COLO668 (cell line): ENCODE measurements around the gene CDO1.
"Not testable (repeated sequence)": the region's sequence is repeated elsewhere in the genome, so short reads cannot be mapped to it uniquely, and the experiment has no call there.

Experiments used
- DNase-seq: peaks from one replicate; lab custom pipeline; 2025; ENCODE audit not compliant: unreplicated experiment; lab: John Stamatoyannopoulos, UW

CDO1 gene

GRCh38 chr5:115831163-115831768 is 14.8 kb upstream of the CDO1 start:
- peak; percentile 3 for DNase-seq

DNA sequence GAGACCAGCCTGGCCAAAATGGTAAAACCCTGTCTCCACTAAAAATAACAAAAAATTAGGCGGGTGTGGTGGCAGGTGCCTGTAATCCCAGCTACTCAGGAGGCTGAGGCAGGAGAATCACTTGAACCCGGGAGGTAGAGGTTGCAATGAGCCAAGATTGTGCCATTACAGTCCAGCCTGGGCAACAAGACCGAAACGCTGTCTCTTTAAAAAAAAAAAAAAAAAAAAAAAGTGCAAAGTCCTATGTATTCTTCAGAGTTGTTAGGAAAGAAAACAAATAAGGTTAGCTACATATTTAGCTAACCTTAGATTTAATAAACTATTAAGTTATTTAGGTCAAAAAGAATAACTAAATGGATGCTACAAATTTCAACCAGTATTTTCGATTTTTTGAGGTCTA is 13.5 kb upstream of the CDO1 start:
- no peak for DNase-seq

DNA sequence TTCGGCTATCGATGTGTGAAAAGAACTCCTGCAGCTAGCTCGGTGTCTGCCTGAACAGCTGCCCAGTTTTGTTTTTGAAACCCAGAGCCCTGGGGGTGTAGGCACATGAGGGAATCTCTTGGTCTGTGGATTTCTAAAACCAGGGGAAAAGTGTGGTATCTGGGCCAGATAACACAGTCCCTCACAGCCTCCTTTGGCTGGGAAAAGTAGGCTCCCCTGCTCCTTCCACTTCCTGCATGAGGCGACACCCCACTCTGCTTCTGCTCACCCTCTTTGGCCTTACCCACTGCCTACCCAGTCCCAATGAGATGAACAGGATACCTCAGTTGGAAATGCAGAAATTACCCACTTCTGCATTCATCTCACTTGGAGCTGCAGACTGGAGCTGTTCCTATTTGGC is 9.5 kb upstream of the CDO1 start:
- no peak for DNase-seq

GRCh38 chr5:115824983-115825382 is 8.5 kb upstream of the CDO1 start:
- DNase-seq = not testable (repeated sequence)

- no peak for DNase-seq
Measured at GRCh38 chr5:115820846-115821245, 4.4 kb upstream of the CDO1 start.

DNA sequence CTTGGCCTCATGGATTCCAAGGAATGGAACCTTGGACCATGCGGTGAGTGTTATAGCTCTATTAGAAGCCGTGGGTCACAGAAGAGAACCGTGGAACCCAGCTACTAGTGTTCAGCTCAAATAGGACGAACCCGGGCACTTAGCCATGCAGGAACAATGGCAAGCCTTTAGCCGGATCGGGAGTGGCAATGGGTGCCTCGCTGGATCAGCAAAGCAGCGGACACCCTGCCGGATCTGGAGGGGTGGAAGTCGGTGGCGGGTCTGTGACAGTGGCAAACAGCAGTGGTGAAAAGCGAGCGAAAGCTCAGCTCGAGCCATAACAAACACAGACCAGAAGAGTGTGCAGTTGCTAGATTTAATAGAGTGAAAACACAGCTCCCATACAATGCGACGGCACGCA is 2.4 kb upstream of the CDO1 start:
- no peak for DNase-seq

GRCh38 chr5:115817386-115817785 is 927 bp upstream of the CDO1 start:
- DNase-seq = no peak

GRCh38 chr5:115815693-115816225 is 700 bp downstream of the CDO1 start:
- no peak for DNase-seq

DNA sequence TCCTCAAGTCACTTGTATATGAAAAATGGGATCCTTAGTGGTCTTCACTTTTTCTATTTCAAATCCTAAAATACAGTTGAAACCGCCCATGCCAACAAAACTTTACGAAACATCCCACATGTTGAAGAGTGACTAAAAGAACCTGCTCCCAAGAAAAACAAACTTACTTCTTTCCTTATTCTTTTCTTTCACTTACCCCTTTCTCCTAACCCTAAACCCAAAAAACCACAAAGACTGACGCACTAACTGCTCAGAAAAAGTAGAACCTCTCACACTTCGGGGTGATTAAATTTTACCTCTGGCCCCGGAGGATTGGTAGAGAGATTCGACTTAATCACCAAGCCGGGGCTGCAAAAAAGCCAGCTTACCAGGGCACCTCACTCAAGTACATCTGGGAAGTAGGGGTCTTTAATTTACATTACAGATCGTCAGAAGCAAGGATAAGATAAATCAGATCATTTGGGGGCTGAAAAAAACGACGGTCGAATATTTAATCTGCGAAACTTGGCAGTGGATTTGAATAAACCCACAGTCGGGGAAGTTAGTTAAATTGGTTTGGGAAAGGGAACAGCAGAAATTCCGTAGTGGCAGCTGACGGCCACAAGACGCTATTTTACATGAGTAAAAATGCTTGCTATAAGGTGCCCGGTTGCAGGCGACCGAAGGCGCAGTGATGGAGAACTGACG is 1.3 kb downstream of the CDO1 start:
- no peak for DNase-seq

DNA sequence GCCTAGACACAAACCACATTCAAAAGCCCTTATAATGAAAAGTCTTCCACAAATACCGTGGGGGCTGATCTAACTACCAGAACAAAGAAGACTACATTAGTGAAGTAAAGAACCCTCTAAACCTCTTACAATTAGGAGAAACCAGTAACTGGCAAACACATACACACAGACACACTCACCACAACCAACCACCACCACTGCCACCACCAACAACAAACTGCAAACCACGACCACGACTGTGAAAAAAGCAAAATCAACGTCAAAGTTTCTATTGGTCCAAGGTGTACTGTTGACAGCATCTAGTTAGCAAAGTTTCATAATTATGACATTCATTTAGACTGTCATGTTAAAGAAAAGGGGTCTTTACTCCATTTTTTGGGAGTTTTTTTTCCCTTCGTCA is 2.7 kb downstream of the CDO1 start:
- no peak for DNase-seq

GRCh38 chr5:115812372-115812771 is 4.1 kb downstream of the CDO1 start:
- DNase-seq = no peak

- no peak for DNase-seq
Measured at GRCh38 chr5:115811406-115811805, 5.1 kb downstream of the CDO1 start.

DNA sequence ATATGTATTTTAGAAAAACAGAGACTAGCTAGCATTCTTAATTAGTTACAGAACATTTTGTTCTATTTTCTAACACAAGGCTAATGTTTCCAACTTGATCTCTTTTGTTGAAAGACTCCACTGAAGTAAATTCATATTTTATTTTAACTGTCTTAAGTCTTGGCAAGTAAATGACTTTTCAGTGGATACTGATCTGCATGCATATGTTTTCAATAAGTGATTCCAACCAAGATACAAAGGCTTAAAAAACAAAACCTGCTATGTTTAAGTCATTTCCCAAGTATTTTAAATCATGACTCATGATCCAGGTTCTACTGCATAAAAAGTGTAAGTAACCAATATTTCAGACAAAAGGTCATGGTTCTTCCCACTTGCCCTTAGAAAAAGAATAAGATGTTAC is 5.7 kb downstream of the CDO1 start:
- no peak for DNase-seq

DNA sequence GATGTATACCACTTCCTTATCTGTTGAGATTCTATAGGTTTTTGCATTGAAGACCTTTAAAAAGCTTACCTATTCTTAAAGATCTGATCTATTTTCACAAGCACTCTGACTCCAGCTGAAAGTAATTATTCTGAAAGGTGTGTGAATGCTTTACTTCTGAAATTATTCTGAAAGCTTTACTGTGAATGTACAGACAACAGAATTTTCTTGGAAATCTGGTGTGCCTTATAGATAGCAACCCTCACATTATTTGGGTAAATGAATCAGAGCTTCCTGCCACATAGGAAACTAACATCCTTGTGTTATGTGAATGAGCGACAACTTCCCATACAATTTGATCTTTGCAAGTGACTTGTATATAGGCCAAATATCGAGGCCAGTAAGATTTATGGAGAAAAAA is 6.5 kb downstream of the CDO1 start:
- DNase-seq = no peak

GRCh38 chr5:115808066-115808465 is 8.4 kb downstream of the CDO1 start:
- DNase-seq = not testable (repeated sequence)

GRCh38 chr5:115807654-115808052 is 8.8 kb downstream of the CDO1 start:
- no peak for DNase-seq

DNA sequence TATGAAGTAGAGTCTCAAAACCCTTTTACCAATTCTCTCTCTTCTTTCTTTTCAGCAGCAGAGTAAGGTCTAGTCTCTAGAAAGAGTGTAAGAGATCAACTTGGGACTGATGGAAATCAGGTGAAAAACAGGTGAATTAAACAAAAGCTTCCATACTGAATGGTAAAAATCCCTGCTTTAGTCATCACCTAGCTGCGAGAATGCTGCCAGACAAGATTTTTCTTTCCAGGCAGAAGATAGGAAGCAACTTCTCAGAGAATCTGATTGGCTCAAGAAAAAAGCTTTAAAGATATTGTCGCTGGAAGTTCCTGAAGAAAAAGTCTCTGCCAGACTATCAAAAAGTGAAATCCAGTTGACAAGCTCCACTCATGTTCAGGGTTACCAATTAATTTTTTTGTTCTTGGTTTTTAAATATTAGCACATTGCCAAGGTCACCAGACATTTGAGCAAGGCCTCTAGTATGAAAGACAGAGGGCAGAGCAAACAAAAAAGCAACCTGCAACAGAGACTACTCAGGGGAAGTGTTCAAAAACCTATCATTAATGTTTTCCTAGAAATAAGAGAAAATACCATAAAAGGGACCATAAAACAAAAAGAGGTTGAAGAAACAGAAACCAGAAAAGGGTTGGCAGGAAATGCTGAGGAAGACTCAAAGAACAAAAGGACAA is 9.3 kb downstream of the CDO1 start:
- DNase-seq = no peak

DNA sequence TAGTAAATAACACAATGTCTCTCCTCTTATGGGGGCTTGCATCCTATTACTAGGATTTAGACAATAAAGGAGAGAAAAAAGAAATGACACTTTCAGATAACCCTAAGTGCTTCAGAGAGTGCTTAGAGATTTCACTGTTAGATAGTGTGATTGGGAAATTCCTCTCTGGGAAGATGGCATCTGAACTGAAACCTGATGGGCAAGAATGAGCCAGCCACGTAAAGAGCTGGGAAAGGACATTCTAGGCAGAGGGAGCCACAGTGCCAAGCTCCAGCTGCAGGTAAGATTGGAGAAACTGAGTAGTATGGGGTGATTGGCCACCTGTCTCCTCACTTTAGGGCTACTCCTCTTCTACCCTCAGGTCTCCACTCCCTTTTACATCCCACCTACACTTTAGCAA is 14.5 kb downstream of the CDO1 start:
- DNase-seq = no peak

- DNase-seq = no peak
Measured at GRCh38 chr5:115801152-115801551, 15.3 kb downstream of the CDO1 start.

DNA sequence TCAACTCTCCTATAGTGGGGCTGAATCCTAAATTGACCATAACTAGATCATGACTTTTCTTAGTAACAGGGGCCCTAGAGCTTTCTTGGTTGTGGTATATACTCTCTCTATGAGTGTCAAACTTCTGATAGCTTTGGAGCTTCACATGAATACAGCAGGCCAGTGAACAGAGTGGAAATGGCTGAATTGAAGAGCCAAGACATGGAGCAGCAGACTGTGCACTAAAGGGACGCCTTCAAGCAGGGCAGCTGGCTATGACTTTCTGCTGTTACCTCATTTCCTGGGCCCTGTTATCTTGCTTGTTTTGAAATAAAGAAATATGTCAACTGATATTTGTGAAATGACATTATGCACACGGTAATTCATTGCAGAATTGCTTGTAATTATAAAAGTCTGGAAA is 16.4 kb downstream of the CDO1 start:
- no peak for DNase-seq

GRCh38 chr5:115798252-115798651 is 18.2 kb downstream of the CDO1 start:
- DNase-seq = no peak

GRCh38 chr5:115796656-115797055 is 19.8 kb downstream of the CDO1 start:
- no peak for DNase-seq
